Natural killer cell treated with Interleukin-12 subunit alpha and Interleukin-12 subunit beta and Interleukin-15 and Interleukin-18, amount 100 ng/mL, for 72 hours (primary cell): ENCODE results near the gene ITGA6. TPM values are rescaled to one million over a fixed set of nuclear protein-coding genes. Genes with fewer than 3 reads are reported as not detected.

Experiments used
- ATAC-seq, 2 donors: fragments of 150-1000 bp; cut with Tn5 transposase in 1 of 2; sonication (Bioruptor Pico), chemical (Tn5 transposase) in 1 of 2; 2 replicates each; pipeline ENCODE4 v1.10.0; 2021
- DNase-seq: peaks from one replicate; pipeline ENCODE4 v3.0.0; 2022; ENCODE audit warnings: low spot score
- H3K27ac Mint-ChIP-seq, 2 donors: 1 replicate in 1 of 2; 2 replicates in 1 of 2; pipeline ENCODE4 v1.8.0; 2022; ENCODE audit warnings: mixed read lengths in 2 of 2, mild to moderate bottlenecking in 1 of 2, moderate library complexity in 1 of 2
- H3K27me3 Mint-ChIP-seq, 2 donors: 1 replicate in 1 of 2; 2 replicates in 1 of 2; pipeline ENCODE4 v1.8.0; 2022; ENCODE audit warnings: mixed read lengths in 2 of 2
- H3K36me3 Mint-ChIP-seq: one replicate; pipeline ENCODE4 v1.8.0; 2022; ENCODE audit warnings: mixed read lengths
- H3K4me1 Mint-ChIP-seq, 2 donors: 1 replicate in 1 of 2; 2 replicates in 1 of 2; pipeline ENCODE4 v1.8.0; 2022; ENCODE audit warnings: low read depth in 2 of 2, mixed read lengths in 2 of 2, mild to moderate bottlenecking in 1 of 2
- H3K4me3 Mint-ChIP-seq: one replicate; pipeline ENCODE4 v1.8.0; 2022; ENCODE audit warnings: mixed read lengths
- H3K9me3 Mint-ChIP-seq: 2 replicates; pipeline ENCODE4 v1.8.0; 2022; ENCODE audit warnings: mixed read lengths
- total RNA-seq, 2 donors: library from RNA; stranded (reverse); gene quantifications; one replicate each; pipeline ENCODE4 v1.2.3, GENCODE V29; 2022

ITGA6 gene
- total RNA-seq, 2 donors from 2014 or later = 15.6 to 36.9 TPM

DNA sequence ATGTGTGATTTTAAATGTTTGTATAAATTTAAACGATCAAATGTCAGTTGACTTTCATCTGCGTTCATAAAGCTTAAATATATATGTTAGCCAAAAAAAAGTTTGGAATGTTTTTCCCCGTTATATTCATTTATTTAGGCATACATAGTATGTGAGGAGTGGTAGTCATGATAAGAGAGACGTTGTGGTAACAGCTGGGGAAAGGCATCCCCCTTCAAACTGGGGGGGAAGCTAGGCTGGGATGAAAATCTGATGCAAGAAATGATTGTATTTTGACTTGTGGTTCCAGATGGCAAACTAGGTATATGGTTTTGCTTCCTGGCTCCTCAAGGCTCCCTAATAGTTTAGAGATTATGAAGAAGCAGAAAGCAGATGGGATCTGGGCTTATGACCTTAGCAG, 30.1 kb downstream of the ITGA6 start:
- H3K4me1 Mint-ChIP-seq = peaks cover 36 to 60% of the 10 kb centered on the region in 2 donors

GRCh38 chr2:172458561-172459124, 31.3 kb downstream of the ITGA6 start:
- DNase-seq = no peak
- Mint-ChIP-seq H3K9me3 (no peaks in the 10 kb centered on the region), H3K4me1 (peaks cover 47 to 68% of the 10 kb centered on the region in 2 donors), H3K27ac (peak overlapping the region in 1 of 2 donors; percentile 67), H3K4me3 (no peak overlapping the region), H3K36me3 (no peaks in the 10 kb centered on the region), H3K27me3 (no peaks in the 10 kb centered on the region)
- no peak for ATAC-seq

More for the DNA sequence above, 30.1 kb downstream of the ITGA6 start:
- no peak for ATAC-seq
- no peaks in the 10 kb centered on the region for H3K9me3 Mint-ChIP-seq
- no peaks in the 10 kb centered on the region for H3K36me3 Mint-ChIP-seq
- H3K27ac Mint-ChIP-seq = peak overlapping the region in 1 of 2 donors; percentile 67
- DNase-seq = no peak
- no peaks in the 10 kb centered on the region for H3K27me3 Mint-ChIP-seq
- H3K4me3 Mint-ChIP-seq = no peak overlapping the region

DNA sequence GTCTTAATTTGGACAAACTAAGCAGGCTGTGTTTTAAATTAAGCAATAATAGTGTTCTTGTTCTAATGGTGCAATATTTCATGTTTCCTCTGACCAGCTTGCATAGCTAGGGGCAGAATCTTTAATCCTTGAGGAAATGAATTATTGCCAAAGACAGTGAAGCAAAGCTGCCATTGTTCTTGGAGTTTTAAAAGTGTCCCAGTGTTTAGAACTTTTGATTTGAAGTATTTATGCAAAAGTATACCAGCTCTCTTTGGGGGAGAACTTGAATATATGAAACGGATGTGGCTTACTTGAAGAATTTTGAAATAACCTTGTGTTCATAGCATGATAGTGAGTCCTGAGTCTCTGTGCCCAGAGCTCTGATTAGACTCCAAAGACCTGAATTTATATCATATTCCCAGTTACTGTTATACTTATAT, 33.4 kb downstream of the ITGA6 start:
- peak overlapping the region; percentile 66 for H3K4me3 Mint-ChIP-seq
- DNase-seq = no peak
- ATAC-seq = no peak
- H3K36me3 Mint-ChIP-seq = no peaks in the 10 kb centered on the region
- H3K9me3 Mint-ChIP-seq = no peaks in the 10 kb centered on the region
- peaks cover 63 to 72% of the 10 kb centered on the region in 2 donors for H3K4me1 Mint-ChIP-seq
- no peaks in the 10 kb centered on the region for H3K27me3 Mint-ChIP-seq
- peak overlapping the region; percentile 7 to 67 for H3K27ac Mint-ChIP-seq

DNA sequence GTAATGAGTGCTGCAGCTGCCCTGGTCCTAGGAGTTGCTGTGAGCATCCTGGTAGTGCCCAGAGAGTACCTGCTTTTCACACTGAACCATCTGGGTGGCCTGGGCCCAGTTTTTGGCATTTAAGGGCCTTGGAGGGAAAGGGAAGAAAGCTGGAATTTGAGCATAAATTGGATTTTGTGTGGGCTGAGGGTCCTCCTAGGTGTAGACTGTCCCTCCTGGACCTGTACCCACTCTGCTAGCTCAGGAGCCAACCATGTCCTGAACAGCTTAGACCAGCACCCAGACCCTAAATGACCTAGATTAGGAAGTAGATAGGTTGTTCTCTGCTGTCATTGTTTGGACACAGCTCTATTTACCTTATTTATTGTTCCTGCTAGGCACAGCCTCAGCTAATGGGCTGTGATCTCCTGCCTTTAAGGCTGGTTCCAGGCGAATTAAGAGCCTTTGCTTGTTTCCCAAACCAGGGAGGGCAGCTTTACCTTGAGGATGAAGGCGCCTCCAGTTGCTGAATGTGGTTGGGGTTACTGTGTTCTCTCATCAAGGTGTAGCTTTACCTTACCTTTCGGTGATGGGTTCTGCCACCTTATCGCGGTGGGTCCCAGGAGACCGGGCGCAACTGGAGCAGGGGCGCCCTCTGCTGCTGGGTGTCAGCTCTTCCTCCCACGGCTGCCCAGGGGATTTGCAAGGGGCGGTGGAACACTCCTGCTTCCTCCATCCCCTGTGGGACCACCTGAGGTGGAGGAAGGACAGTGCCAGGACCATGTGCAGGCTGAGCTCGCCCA, 34.4 kb downstream of the ITGA6 start:
- peak; percentile 69 to 83 for ATAC-seq
- no peaks in the 10 kb centered on the region for H3K27me3 Mint-ChIP-seq
- H3K36me3 Mint-ChIP-seq = no peaks in the 10 kb centered on the region
- peak overlapping the region; percentile 85 for H3K4me3 Mint-ChIP-seq
- H3K27ac Mint-ChIP-seq = peak overlapping the region; percentile 61 to 77
- DNase-seq = peak; percentile 76
- H3K4me1 Mint-ChIP-seq = peaks cover 63 to 67% of the 10 kb centered on the region in 2 donors
- no peaks in the 10 kb centered on the region for H3K9me3 Mint-ChIP-seq

DNA sequence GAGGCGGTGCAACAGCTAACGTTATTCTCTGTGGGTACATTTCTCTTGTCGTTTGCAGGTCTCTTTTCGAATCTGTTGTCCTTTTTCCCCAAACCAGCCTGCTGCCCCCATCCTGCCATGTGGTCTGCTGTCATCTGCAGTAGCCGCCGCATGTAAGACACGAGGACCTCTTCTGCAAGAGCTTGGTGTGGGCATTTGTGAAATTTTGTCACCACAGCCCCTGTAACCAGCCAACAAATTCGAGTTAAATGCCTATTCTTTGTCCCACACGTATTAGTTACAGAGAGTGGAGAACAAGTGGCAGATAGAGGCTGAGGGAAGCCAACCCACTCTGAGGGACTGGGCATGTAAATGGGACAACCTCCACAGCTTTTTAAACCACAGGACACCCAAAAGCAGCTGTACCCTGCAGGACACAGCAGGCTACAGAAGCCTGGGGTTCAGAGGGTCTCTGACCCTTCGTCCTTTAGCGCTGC, 35.0 kb downstream of the ITGA6 start:
- Mint-ChIP-seq H3K4me3 (peak overlapping the region; percentile 85), H3K27me3 (no peaks in the 10 kb centered on the region), H3K36me3 (no peaks in the 10 kb centered on the region), H3K27ac (peak overlapping the region; percentile 61 to 77), H3K4me1 (peaks cover 63 to 67% of the 10 kb centered on the region in 2 donors), H3K9me3 (no peaks in the 10 kb centered on the region)
- ATAC-seq (peak; percentile 31 to 69), DNase-seq (no peak)

GRCh38 chr2:172462849-172463381, 35.5 kb downstream of the ITGA6 start:
- Mint-ChIP-seq H3K4me3 (peak overlapping the region; percentile 85), H3K27ac (peak overlapping the region; percentile 61 to 77), H3K9me3 (no peaks in the 10 kb centered on the region), H3K27me3 (no peaks in the 10 kb centered on the region), H3K4me1 (peaks cover 62 to 63% of the 10 kb centered on the region in 2 donors), H3K36me3 (no peaks in the 10 kb centered on the region)
- ATAC-seq (peak; percentile 73 to 77), DNase-seq (peak; percentile 66)

GRCh38 chr2:172464400-172465129, 37.2 kb downstream of the ITGA6 start:
- Mint-ChIP-seq H3K4me3 (peak overlapping the region; percentile 85), H3K36me3 (no peaks in the 10 kb centered on the region), H3K27ac (peak overlapping the region; percentile 61 to 77), H3K4me1 (peaks cover 54 to 61% of the 10 kb centered on the region in 2 donors), H3K9me3 (no peaks in the 10 kb centered on the region), H3K27me3 (no peaks in the 10 kb centered on the region)
- ATAC-seq (no peak), DNase-seq (no peak)

GRCh38 chr2:172465417-172466334, 38.3 kb downstream of the ITGA6 start:
- no peaks in the 10 kb centered on the region for H3K27me3 Mint-ChIP-seq
- no peaks in the 10 kb centered on the region for H3K36me3 Mint-ChIP-seq
- peak overlapping the region; percentile 21 to 77 for H3K27ac Mint-ChIP-seq
- ATAC-seq (peak; percentile 64 to 73), DNase-seq (peak; percentile 73)
- H3K4me1 Mint-ChIP-seq = peaks cover 45 to 50% of the 10 kb centered on the region in 2 donors
- H3K4me3 Mint-ChIP-seq = peak overlapping the region; percentile 0
- no peaks in the 10 kb centered on the region for H3K9me3 Mint-ChIP-seq

DNA sequence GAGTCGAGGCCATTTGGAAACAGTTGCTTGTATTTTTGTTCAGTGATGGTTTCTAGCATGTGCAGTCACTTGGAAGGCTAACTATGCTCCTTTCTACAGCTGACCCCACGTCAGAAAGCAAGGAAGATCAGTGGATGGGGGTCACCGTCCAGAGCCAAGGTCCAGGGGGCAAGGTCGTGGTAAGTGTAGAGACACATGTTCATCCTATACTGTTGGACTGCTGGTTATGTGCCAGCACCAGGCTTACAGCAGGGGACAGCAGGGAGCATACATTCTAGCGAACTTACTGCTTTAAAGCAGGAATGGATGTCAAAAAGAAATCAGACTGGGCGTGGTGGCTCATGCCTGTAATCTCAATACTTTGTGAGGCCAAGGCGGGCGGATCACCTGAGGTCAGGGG, 40.0 kb downstream of the ITGA6 start:
- DNase-seq (no peak), ATAC-seq (no peak)
- Mint-ChIP-seq H3K9me3 (no peaks in the 10 kb centered on the region), H3K27me3 (no peaks in the 10 kb centered on the region), H3K36me3 (no peaks in the 10 kb centered on the region), H3K4me1 (peaks cover 32 to 35% of the 10 kb centered on the region in 2 donors), H3K4me3 (no peak overlapping the region), H3K27ac (no peak overlapping the region)

DNA sequence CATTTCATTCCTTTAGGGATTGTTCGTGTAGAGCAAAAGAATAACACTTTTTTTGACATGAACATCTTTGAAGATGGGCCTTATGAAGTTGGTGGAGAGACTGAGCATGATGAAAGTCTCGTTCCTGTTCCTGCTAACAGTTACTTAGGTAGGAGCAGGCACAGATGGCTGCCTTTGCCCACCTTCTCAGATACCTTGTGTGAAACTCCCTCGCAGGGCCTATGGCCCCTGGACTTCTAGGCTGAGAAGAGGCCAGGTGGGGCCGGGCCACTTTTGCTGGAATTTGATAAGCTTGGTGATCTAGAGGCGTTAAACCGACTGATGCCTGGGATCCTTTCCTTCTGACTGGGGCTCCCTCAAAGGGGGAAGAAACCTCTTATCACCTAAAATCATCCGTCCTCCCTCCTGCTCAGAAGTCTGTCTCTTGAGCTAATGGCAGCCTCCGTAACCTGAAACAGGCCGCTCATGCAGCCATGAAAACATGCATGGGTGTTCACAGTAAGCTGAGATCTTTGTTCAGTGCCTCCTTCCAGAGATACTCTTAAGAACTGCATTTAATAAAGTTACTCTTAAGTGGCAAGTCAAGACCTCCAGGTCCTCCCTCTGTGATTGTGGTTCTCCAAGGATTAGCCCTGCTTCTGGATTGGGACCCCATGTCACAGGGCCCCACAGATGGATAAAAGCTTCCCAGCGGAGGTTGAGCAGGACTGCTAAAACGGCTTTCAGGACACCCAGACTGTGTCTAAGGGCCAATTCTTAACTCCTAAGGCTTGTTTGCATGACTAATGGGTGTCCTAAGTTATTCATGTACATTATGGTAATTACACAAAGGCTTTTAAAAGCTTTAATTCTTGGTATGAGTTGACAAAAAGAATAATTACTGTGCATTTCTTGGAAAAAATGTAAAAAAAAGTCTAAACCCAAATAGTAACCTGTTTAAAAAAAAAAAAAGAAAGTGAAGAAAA, 43.9 kb downstream of the ITGA6 start:
- H3K4me1 Mint-ChIP-seq = no peaks in the 10 kb centered on the region
- no peak for DNase-seq
- no peak overlapping the region for H3K4me3 Mint-ChIP-seq
- H3K27ac Mint-ChIP-seq = no peak overlapping the region
- H3K9me3 Mint-ChIP-seq = no peaks in the 10 kb centered on the region
- no peaks in the 10 kb centered on the region for H3K36me3 Mint-ChIP-seq
- ATAC-seq = no peak
- H3K27me3 Mint-ChIP-seq = no peaks in the 10 kb centered on the region

DNA sequence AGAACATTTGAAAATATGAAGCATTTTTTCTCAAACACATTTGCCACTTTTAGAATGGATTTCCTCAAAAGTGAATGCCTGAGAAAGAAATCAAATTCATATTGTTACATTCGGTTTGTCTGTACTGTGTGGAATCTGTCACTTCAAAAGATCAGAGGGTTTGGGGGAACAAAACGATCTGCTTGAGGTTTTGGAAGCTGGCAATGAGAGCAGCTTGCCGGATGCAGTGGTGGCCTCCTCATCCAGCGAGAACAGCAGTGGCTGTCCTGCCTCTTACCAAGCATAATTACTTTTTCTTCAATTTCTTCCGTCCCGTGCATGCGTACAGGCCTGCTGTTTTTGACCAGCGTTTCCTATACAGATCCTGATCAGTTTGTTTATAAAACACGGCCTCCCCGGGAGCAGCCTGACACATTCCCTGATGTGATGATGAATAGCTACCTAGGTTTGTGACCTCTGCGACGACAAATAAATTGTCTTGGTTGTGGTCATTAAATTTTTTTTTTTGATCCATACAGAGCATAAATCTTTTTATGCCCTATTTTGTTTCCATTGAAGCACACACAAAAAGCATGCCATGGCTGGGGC, 45.2 kb downstream of the ITGA6 start:
- DNase-seq = no peak
- H3K27me3 Mint-ChIP-seq = no peaks in the 10 kb centered on the region
- H3K4me1 Mint-ChIP-seq = no peaks in the 10 kb centered on the region
- no peaks in the 10 kb centered on the region for H3K36me3 Mint-ChIP-seq
- H3K9me3 Mint-ChIP-seq = no peaks in the 10 kb centered on the region
- no peak overlapping the region for H3K27ac Mint-ChIP-seq
- H3K4me3 Mint-ChIP-seq = no peak overlapping the region
- no peak for ATAC-seq

- DNase-seq (no peak), ATAC-seq (no peak)
- H3K27ac Mint-ChIP-seq = no peak overlapping the region
- no peaks in the 10 kb centered on the region for H3K4me1 Mint-ChIP-seq
- no peaks in the 10 kb centered on the region for H3K9me3 Mint-ChIP-seq
- no peak overlapping the region for H3K4me3 Mint-ChIP-seq
- no peaks in the 10 kb centered on the region for H3K27me3 Mint-ChIP-seq
- no peaks in the 10 kb centered on the region for H3K36me3 Mint-ChIP-seq
Observed at GRCh38 chr2:172473167-172473566, 45.8 kb downstream of the ITGA6 start.
